IMR-90 (cell line): ENCODE data around the gene OR2F1. TPM values are rescaled to one million over a fixed set of nuclear protein-coding genes. Genes with fewer than 3 reads are reported as not detected.

Experiments
- ATAC-seq: fragments of 200-7000 bp; cut with Tn5 transposase; 2 replicates; pipeline ENCODE4 v1.9.1; 2020; ENCODE audit warnings: low read depth, mild to moderate bottlenecking, moderate library complexity
- BruUV-seq: library from RNA; stranded (reverse); fragments of 400-500 nt; replicated peaks from 2 replicates; lab custom pipeline; 2021; lab: Mats Ljungman, UMichigan
- CTCF ChIA-PET: fragments of 300-600 bp; formaldehyde crosslinking; extraction: SDS; loops from one replicate; lab custom pipeline; 2021; ENCODE audit warnings: antibody characterized with exemption; lab: Yijun Ruan, JAX
- POLR2A ChIA-PET: fragments of 300-600 bp; sonication (Branson Sonifier 250); formaldehyde crosslinking; loops from one replicate; lab custom pipeline; 2022; ENCODE audit warnings: antibody characterized with exemption; ENCODE audit not compliant: unreplicated experiment; lab: Charles Lee
- DNase-seq: peaks from one replicate; pipeline ENCODE4 v3.0.0; 2013
- H2AFZ ChIP-seq: replicated peaks from 2 replicates; pipeline ENCODE3; 2013; ENCODE audit warnings: low read length, mild to moderate bottlenecking; ENCODE audit not compliant: poor library complexity
- H2AK5ac ChIP-seq: 2 replicates; pipeline ENCODE4 v1.6.1; 2013; ENCODE audit warnings: low read depth, low read length, inconsistent platforms
- H2AK9ac ChIP-seq: replicated peaks from 2 replicates; pipeline ENCODE3; 2013; ENCODE audit warnings: mild to moderate bottlenecking, low read depth, low read length, moderate library complexity; ENCODE audit not compliant: poor library complexity
- H2BK120ac ChIP-seq: 2 replicates; pipeline ENCODE4 v1.6.1; 2013; ENCODE audit warnings: low read depth, low read length, inconsistent platforms
- H2BK15ac ChIP-seq: 3 replicates; pipeline ENCODE4 v1.6.1; 2013; ENCODE audit warnings: low read depth, low read length, inconsistent platforms
- H2BK20ac ChIP-seq: 2 replicates; pipeline ENCODE4 v1.6.1; 2013; ENCODE audit warnings: low read depth, mild to moderate bottlenecking, inconsistent platforms, low read length, moderate library complexity
- H2BK5ac ChIP-seq: 2 replicates; pipeline ENCODE4 v1.6.1; 2013; ENCODE audit warnings: mild to moderate bottlenecking, low read depth, low read length, inconsistent platforms; ENCODE audit not compliant: poor library complexity, severe bottlenecking
- H3K14ac ChIP-seq: replicated peaks from 2 replicates; pipeline ENCODE4 v1.6.1; 2013; ENCODE audit warnings: low read depth, low read length, inconsistent platforms
- H3K18ac ChIP-seq: 2 replicates; pipeline ENCODE4 v1.6.1; 2013; ENCODE audit warnings: low read depth, low read length, control low read depth
- H3K23ac ChIP-seq: 2 replicates; pipeline ENCODE4 v1.6.1; 2013; ENCODE audit warnings: low read depth, low read length, inconsistent platforms
- H3K27ac ChIP-seq: 2 replicates; pipeline ENCODE4 v1.5.1; 2013; ENCODE audit warnings: mild to moderate bottlenecking, control low read depth, low read length; ENCODE audit not compliant: insufficient read depth
- H3K27me3 ChIP-seq: 2 replicates; pipeline ENCODE4 v1.6.1; 2013; ENCODE audit warnings: low read length; ENCODE audit not compliant: control insufficient read depth, insufficient read depth
- H3K36me3 ChIP-seq: 2 replicates; pipeline ENCODE4 v1.6.1; 2013; ENCODE audit warnings: low read length, mixed read lengths; ENCODE audit not compliant: control insufficient read depth, insufficient read depth
- H3K4ac ChIP-seq: 2 replicates; pipeline ENCODE4 v1.6.1; 2013; ENCODE audit warnings: low read depth, low read length, inconsistent platforms
- H3K4me1 ChIP-seq: 2 replicates; pipeline ENCODE4 v1.6.1; 2013; ENCODE audit warnings: low read length, mixed read lengths; ENCODE audit not compliant: control insufficient read depth, insufficient read depth
- H3K4me2 ChIP-seq: 2 replicates; pipeline ENCODE4 v1.6.1; 2013; ENCODE audit warnings: low read depth, mild to moderate bottlenecking, control low read depth, low read length, moderate library complexity
- H3K4me3 ChIP-seq: 2 replicates; pipeline ENCODE4 v1.5.1; 2013; ENCODE audit warnings: low read depth, mild to moderate bottlenecking, control low read depth, low read length, moderate library complexity; ENCODE audit not compliant: insufficient read depth
- H3K56ac ChIP-seq: 2 replicates; pipeline ENCODE4 v1.6.1; 2013; ENCODE audit warnings: low read length, inconsistent platforms; ENCODE audit not compliant: insufficient read depth; ENCODE audit errors: extremely low read depth
- H3K79me1 ChIP-seq, 2 experiments: 2 replicates each; pipeline ENCODE4 v1.6.1; 2013; ENCODE audit warnings: low read length in 2 of 2, inconsistent platforms in 1 of 2, low read depth in 1 of 2
- H3K9ac ChIP-seq: 2 replicates; pipeline ENCODE4 v1.6.1; 2013; ENCODE audit warnings: low read depth, low read length, control low read depth
- H3K9me1 ChIP-seq: 2 replicates; pipeline ENCODE4 v1.6.1; 2013; ENCODE audit warnings: low read length, inconsistent platforms; ENCODE audit not compliant: insufficient read depth
- H3K9me3 ChIP-seq: 2 replicates; pipeline ENCODE4 v1.6.1; 2013; ENCODE audit warnings: low read length; ENCODE audit not compliant: control insufficient read depth, insufficient read depth
- H4K20me1 ChIP-seq: 2 replicates; pipeline ENCODE4 v1.6.1; 2013; ENCODE audit warnings: low read length, inconsistent platforms; ENCODE audit not compliant: insufficient read depth
- H4K5ac ChIP-seq: 2 replicates; pipeline ENCODE4 v1.6.1; 2013; ENCODE audit warnings: mild to moderate bottlenecking, low read depth, low read length, control low read depth
- H4K8ac ChIP-seq, 2 experiments: 2 replicates each; pipeline ENCODE4 v1.6.1; 2013; ENCODE audit warnings: low read depth in 2 of 2, low read length in 2 of 2, control low read depth in 1 of 2, inconsistent platforms in 1 of 2
- H4K91ac ChIP-seq: 2 replicates; pipeline ENCODE4 v1.6.1; 2013; ENCODE audit warnings: low read depth, low read length, inconsistent platforms; ENCODE audit not compliant: insufficient read depth
- BHLHE40 ChIP-seq: fragments of 150-350 bp; IDR thresholded peaks from 2 replicates; pipeline ENCODE4 v1.6.1; 2016; ENCODE audit warnings: mild to moderate bottlenecking, low read depth, low read length
- CEBPB ChIP-seq: IDR thresholded peaks from 2 replicates; pipeline ENCODE4 v1.6.1; 2012; ENCODE audit warnings: low read depth, low read length, improper control_type of control experiment
- CHD1 ChIP-seq: IDR thresholded peaks from 2 replicates; pipeline ENCODE4 v1.6.1; 2012; ENCODE audit warnings: low read depth, low read length, improper control_type of control experiment
- CTCF ChIP-seq: conservative IDR thresholded peaks from 2 replicates; pipeline ENCODE4 v1.5.1; 2012; ENCODE audit warnings: mild to moderate bottlenecking, low read depth, low read length, improper control_type of control experiment
- FOS ChIP-seq: fragments of 150-350 bp; IDR thresholded peaks from 2 replicates; pipeline ENCODE4 v1.6.1; 2016; ENCODE audit warnings: low read depth, low read length
- MAZ ChIP-seq: IDR thresholded peaks from 2 replicates; pipeline ENCODE4 v1.6.1; 2012; ENCODE audit warnings: low read depth, mild to moderate bottlenecking, low read length, improper control_type of control experiment, moderate library complexity, borderline replicate concordance
- MXI1 ChIP-seq: IDR thresholded peaks from 2 replicates; pipeline ENCODE4 v1.6.1; 2012; ENCODE audit warnings: low read depth, mild to moderate bottlenecking, low read length, moderate library complexity, borderline replicate concordance
- POLR2A ChIP-seq: IDR thresholded peaks from 2 replicates; pipeline ENCODE4 v1.6.1; 2012; ENCODE audit warnings: mild to moderate bottlenecking, low read depth, low read length
- RAD21 ChIP-seq: IDR thresholded peaks from 2 replicates; pipeline ENCODE4 v1.6.1; 2012; ENCODE audit warnings: low read length, improper control_type of control experiment
- RCOR1 ChIP-seq: IDR thresholded peaks from 2 replicates; pipeline ENCODE4 v1.6.1; 2012; ENCODE audit warnings: mild to moderate bottlenecking, low read length, improper control_type of control experiment; ENCODE audit not compliant: insufficient replicate concordance
- RFX5 ChIP-seq: IDR thresholded peaks from 2 replicates; pipeline ENCODE4 v1.8.0; 2012; ENCODE audit warnings: low read depth, mild to moderate bottlenecking, low read length, moderate library complexity
- SMC3 ChIP-seq: fragments of 150-350 bp; IDR thresholded peaks from 2 replicates; pipeline ENCODE4 v1.6.1; 2016; ENCODE audit warnings: low read depth, mild to moderate bottlenecking, antibody characterized with exemption, low read length, moderate library complexity
- WGBS, 2 experiments: methylation state at CpG; one replicate each; pipeline versions ENCODE4 v1.1.5 to v1.1.7; 2013; ENCODE audit warnings: missing lambda C conversion rate in 2 of 2; ENCODE audit not compliant: insufficient read length in 1 of 2; ENCODE audit errors: extremely low coverage in 2 of 2; 5-methylcytosine and 5-hydroxymethylcytosine counted together
- dilution Hi-C: fragments of 300-500 bp; cut with HindIII; formaldehyde crosslinking; loops from one replicate; pipeline ENCODE4 v1.14.3; 2018; ENCODE audit warnings: low sequenced_read_pairs; ENCODE audit not compliant: unreplicated experiment
- in situ Hi-C: fragments of 300-500 bp; cut with MboI; formaldehyde crosslinking; loops from 3 replicates; pipeline ENCODE4 v1.14.3; 2019; ENCODE audit warnings: low sequenced_read_pairs, inconsistent platforms, mixed read lengths
- intact Hi-C: fragments of 100-400 bp; cut with micrococcal nuclease; formaldehyde crosslinking; loops from 2 replicates; pipeline ENCODE4 v1.10.0; 2022
- polyA plus RNA-seq, 3 experiments: library from polyadenylated mRNA; depleted of rRNA; stranded (reverse); fragments of >200 nt; gene quantifications; 2 replicates each; pipeline ENCODE4 v1.2.3, GENCODE V29; 2012; ENCODE audit warnings: low replicate concordance in 1 of 3
- total RNA-seq: library from RNA; depleted of rRNA; stranded (reverse); fragments of >200 nt; gene quantifications from 2 replicates; pipeline ENCODE4 v1.2.3, GENCODE V29; 2012
- TF ChIP-seq, protein P1 (sequence below): fragments of 150-350 bp; IDR thresholded peaks from 2 replicates; pipeline ENCODE4 v1.6.1; 2017; ENCODE audit warnings: mild to moderate bottlenecking, antibody characterized with exemption, low read length, low read depth

The OR2F1 gene
- total and polyA plus RNA-seq, 2 of the 4 experiments (the other 2 are of a cell fraction) = not detected

DNA sequence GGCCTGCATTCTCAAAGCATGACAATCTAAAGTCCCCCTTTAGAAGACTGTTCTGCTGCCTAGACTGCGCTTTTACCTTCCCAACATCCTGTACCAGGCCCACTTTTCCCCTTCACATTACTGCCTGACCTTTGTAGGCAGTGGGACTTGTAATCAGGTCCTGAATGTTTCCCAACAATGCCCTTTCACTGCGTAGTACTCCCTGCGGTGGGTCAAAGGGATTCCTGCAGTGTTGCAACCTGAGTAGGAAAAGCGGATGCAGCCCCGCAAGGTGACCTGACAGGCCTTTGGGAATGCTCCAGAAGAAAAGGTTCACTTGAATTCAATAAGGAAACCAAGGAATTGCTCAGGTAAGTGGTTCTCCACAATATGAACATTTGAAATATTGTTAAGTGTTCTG lies 47.7 kb upstream of the OR2F1 start:
- H3K9me3 ChIP-seq = no peaks in the 10 kb centered on the region
- peaks cover 12% of the 10 kb centered on the region for H3K4me1 ChIP-seq
- no peak overlapping the region for H2BK15ac ChIP-seq
- H4K20me1 ChIP-seq = no peaks in the 10 kb centered on the region
- H4K5ac ChIP-seq = no peak overlapping the region
- no peak overlapping the region for H3K27ac ChIP-seq
- H3K4ac ChIP-seq = no peak overlapping the region
- 100% methylated on average over 1 of the region's 5 CpGs; no CpG with 5 or more reads in 1 of the 2 experiments for WGBS, 2 experiments
- H2BK120ac ChIP-seq = no peak overlapping the region
- no peak overlapping the region for H2BK5ac ChIP-seq
- no TSS peak for BruUV-seq
- no peak overlapping the region for H3K4me3 ChIP-seq
- no peaks in the 10 kb centered on the region for H3K27me3 ChIP-seq
- peaks cover 3% of the 10 kb centered on the region; the same call in 1 of the 2 replicates for H3K9me1 ChIP-seq
- H3K56ac ChIP-seq = no peak overlapping the region
- no peak overlapping the region for H2BK20ac ChIP-seq
- no peak overlapping the region for H4K91ac ChIP-seq
- no peak for DNase-seq
- H2AK5ac ChIP-seq = no peak overlapping the region
- no peak overlapping the region for H3K4me2 ChIP-seq
- no peaks in the 10 kb centered on the region for H3K79me1 ChIP-seq
- H3K14ac ChIP-seq = no peak overlapping the region
- H4K8ac ChIP-seq = no peak overlapping the region
- no peak for ATAC-seq
- intact Hi-C loops (no loop called here), dilution Hi-C loops (no loop called here), in situ Hi-C loops (no loop called here)
- no peak overlapping the region for H3K18ac ChIP-seq
- no peak overlapping the region for H3K23ac ChIP-seq
- H3K36me3 ChIP-seq = no peaks in the 10 kb centered on the region
- TF ChIP-seq MAZ (no peak), SMC3 (no peak), RCOR1 (no peak), MXI1 (no peak), RAD21 (no peak), CTCF (no peak), CEBPB (no peak), POLR2A (no peak), CHD1 (no peak), RFX5 (no peak), BHLHE40 (no peak), FOS (no peak)
- TF ChIP-seq, protein P1, sequence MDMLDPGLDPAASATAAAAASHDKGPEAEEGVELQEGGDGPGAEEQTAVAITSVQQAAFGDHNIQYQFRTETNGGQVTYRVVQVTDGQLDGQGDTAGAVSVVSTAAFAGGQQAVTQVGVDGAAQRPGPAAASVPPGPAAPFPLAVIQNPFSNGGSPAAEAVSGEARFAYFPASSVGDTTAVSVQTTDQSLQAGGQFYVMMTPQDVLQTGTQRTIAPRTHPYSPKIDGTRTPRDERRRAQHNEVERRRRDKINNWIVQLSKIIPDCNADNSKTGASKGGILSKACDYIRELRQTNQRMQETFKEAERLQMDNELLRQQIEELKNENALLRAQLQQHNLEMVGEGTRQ = no peak
- ChIA-PET CTCF (no interaction called here), POLR2A (no interaction called here)
- no peak overlapping the region for H2AFZ ChIP-seq
- no peak overlapping the region for H2AK9ac ChIP-seq
- H3K9ac ChIP-seq = no peak overlapping the region
